Neural crest cell (in vitro differentiated cells): Measurements from ENCODE around the gene LRP8. TPM values are rescaled to one million over a fixed set of nuclear protein-coding genes. Genes with fewer than 3 reads are reported as not detected.

ENCODE experiments used
- DNase-seq: peaks from one replicate; pipeline ENCODE4 v3.0.0; 2021; ENCODE audit warnings: low read depth, mixed read lengths, low spot score
- H3K27ac Mint-ChIP-seq: one replicate; pipeline ENCODE4 v1.8.0; 2021; ENCODE audit warnings: mild to moderate bottlenecking, mixed read lengths; ENCODE audit not compliant: unreplicated experiment
- H3K27me3 Mint-ChIP-seq: 2 replicates; pipeline ENCODE4 v1.8.0; 2021; ENCODE audit warnings: low read depth, mild to moderate bottlenecking, mixed read lengths
- H3K36me3 Mint-ChIP-seq: 2 replicates; pipeline ENCODE4 v1.8.0; 2021; ENCODE audit warnings: low read depth, mild to moderate bottlenecking, mixed read lengths
- H3K4me1 Mint-ChIP-seq: 2 replicates; pipeline ENCODE4 v1.8.0; 2021; ENCODE audit warnings: mixed read lengths
- H3K4me3 Mint-ChIP-seq: one replicate; pipeline ENCODE4 v1.8.0; 2021; ENCODE audit warnings: mild to moderate bottlenecking, mixed read lengths
- H3K9me3 Mint-ChIP-seq: 2 replicates; pipeline ENCODE4 v1.8.0; 2021; ENCODE audit warnings: mixed read lengths
- CTCF ChIP-seq: fragments of 200-600 bp; sonication (generic); conservative IDR thresholded peaks from 2 replicates; pipeline ENCODE4 v1.5.0; 2021; ENCODE audit warnings: antibody characterized with exemption, mild to moderate bottlenecking
- total RNA-seq: library from RNA; stranded (reverse); gene quantifications from 2 replicates; pipeline ENCODE4 v1.2.1, GENCODE V29; 2021

Gene LRP8
- total RNA-seq, 1 donor from 2014 or later = 49.7 TPM

- H3K4me1 Mint-ChIP-seq = peaks cover 59% of the 10 kb centered on the region
- H3K27me3 Mint-ChIP-seq = peaks cover 8% of the 10 kb centered on the region
- H3K36me3 Mint-ChIP-seq = no peaks in the 10 kb centered on the region
- H3K27ac Mint-ChIP-seq = no peak overlapping the region
- no peaks in the 10 kb centered on the region for H3K9me3 Mint-ChIP-seq
- no peak for TF ChIP-seq CTCF
- peak; percentile 32 for DNase-seq
- peak overlapping the region; percentile 12 for H3K4me3 Mint-ChIP-seq
Measured at GRCh38 chr1:53296117-53296749, 31.6 kb downstream of the LRP8 start.

- H3K4me3 Mint-ChIP-seq = no peak overlapping the region
- no peak for TF ChIP-seq CTCF
- H3K27ac Mint-ChIP-seq = peak overlapping the region; percentile 62
- no peaks in the 10 kb centered on the region for H3K36me3 Mint-ChIP-seq
- peaks cover 8% of the 10 kb centered on the region for H3K27me3 Mint-ChIP-seq
- H3K9me3 Mint-ChIP-seq = no peaks in the 10 kb centered on the region
- DNase-seq = no peak
- H3K4me1 Mint-ChIP-seq = peaks cover 59% of the 10 kb centered on the region
Measured at GRCh38 chr1:53295726-53296116, 32.1 kb downstream of the LRP8 start.

- Mint-ChIP-seq H3K4me3 (no peak overlapping the region), H3K36me3 (no peaks in the 10 kb centered on the region), H3K4me1 (peaks cover 60% of the 10 kb centered on the region), H3K27me3 (peaks cover 8% of the 10 kb centered on the region), H3K27ac (no peak overlapping the region), H3K9me3 (no peaks in the 10 kb centered on the region)
- no peak for DNase-seq
- no peak for TF ChIP-seq CTCF
Measured at GRCh38 chr1:53295295-53295694, 32.6 kb downstream of the LRP8 start.

- peaks cover 61% of the 10 kb centered on the region for H3K4me1 Mint-ChIP-seq
- no peak overlapping the region for H3K27ac Mint-ChIP-seq
- DNase-seq = no peak
- peaks cover 8% of the 10 kb centered on the region for H3K27me3 Mint-ChIP-seq
- peaks cover 4% of the 10 kb centered on the region for H3K36me3 Mint-ChIP-seq
- no peaks in the 10 kb centered on the region for H3K9me3 Mint-ChIP-seq
- H3K4me3 Mint-ChIP-seq = peak overlapping the region; percentile 38
- no peak for TF ChIP-seq CTCF
Measured at GRCh38 chr1:53294567-53294966, 33.3 kb downstream of the LRP8 start.

GRCh38 chr1:53294061-53294460, 33.8 kb downstream of the LRP8 start:
- H3K27me3 Mint-ChIP-seq = peaks cover 8% of the 10 kb centered on the region
- peak overlapping the region; percentile 38 for H3K4me3 Mint-ChIP-seq
- no peak for DNase-seq
- peaks cover 5% of the 10 kb centered on the region for H3K36me3 Mint-ChIP-seq
- H3K27ac Mint-ChIP-seq = peak overlapping the region; percentile 35
- TF ChIP-seq CTCF = no peak
- H3K9me3 Mint-ChIP-seq = no peaks in the 10 kb centered on the region
- peaks cover 64% of the 10 kb centered on the region for H3K4me1 Mint-ChIP-seq
